GM23338 (cell line): Measurements from ENCODE around the gene GPR156. TPM values are rescaled to one million over a fixed set of nuclear protein-coding genes. Genes with fewer than 3 reads are reported as not detected.

Experiments used
- ATAC-seq: fragments of 200-7000 bp; cut with Tn5 transposase; 3 replicates; pipeline ENCODE4 v1.9.1; 2020
- DNase-seq: peaks from one replicate; pipeline ENCODE4 v3.0.0-alpha.2; 2015; ENCODE audit warnings: low spot score
- H2AFZ ChIP-seq: fragments of 200-600 bp; sonication (generic); 2 replicates; pipeline ENCODE4 v1.8.0; 2016; ENCODE audit warnings: antibody characterized with exemption, mild to moderate bottlenecking, moderate library complexity
- H3F3A ChIP-seq: fragments of 200-600 bp; sonication (generic); replicated peaks from 2 replicates; pipeline ENCODE4 v1.8.0; 2017; ENCODE audit warnings: antibody characterized with exemption, mixed run types, low read depth
- H3K27ac ChIP-seq: fragments of 200-600 bp; sonication (generic); 2 replicates; pipeline ENCODE4 v1.6.1; 2016; ENCODE audit warnings: low read depth
- H3K27me3 ChIP-seq: fragments of 200-600 bp; sonication (generic); 2 replicates; pipeline ENCODE4 v1.8.0; 2016; ENCODE audit warnings: mild to moderate bottlenecking, mixed run types, moderate library complexity; ENCODE audit not compliant: insufficient read depth
- H3K36me3 ChIP-seq: fragments of 200-600 bp; sonication (generic); 2 replicates; pipeline ENCODE4 v1.8.0; 2016; ENCODE audit warnings: mild to moderate bottlenecking; ENCODE audit not compliant: insufficient read depth
- H3K4me1 ChIP-seq: fragments of 200-600 bp; sonication (generic); 2 replicates; pipeline ENCODE4 v1.8.0; 2016; ENCODE audit warnings: mild to moderate bottlenecking, moderate library complexity; ENCODE audit not compliant: insufficient read depth
- H3K4me2 ChIP-seq: fragments of 200-600 bp; sonication (generic); 2 replicates; pipeline ENCODE4 v1.7.1; 2017; ENCODE audit warnings: mixed run types
- H3K4me3 ChIP-seq: fragments of 200-600 bp; sonication (generic); 2 replicates; pipeline ENCODE4 v1.6.1; 2016; ENCODE audit warnings: mixed run types
- H3K79me2 ChIP-seq: fragments of 200-600 bp; sonication (generic); replicated peaks from 2 replicates; pipeline ENCODE4 v1.8.0; 2017; ENCODE audit warnings: mild to moderate bottlenecking; ENCODE audit not compliant: insufficient read depth
- H3K9me2 ChIP-seq: fragments of 200-600 bp; sonication (generic); 2 replicates; pipeline ENCODE4 v1.8.0; 2017; ENCODE audit not compliant: insufficient read depth
- H4K20me1 ChIP-seq: fragments of 200-600 bp; sonication (generic); replicated peaks from 2 replicates; pipeline ENCODE4 v1.8.0; 2017; ENCODE audit warnings: mild to moderate bottlenecking; ENCODE audit not compliant: insufficient read depth
- H3K27ac Mint-ChIP-seq: 2 replicates; pipeline ENCODE4 v1.8.0; 2020; ENCODE audit warnings: inconsistent platforms, mild to moderate bottlenecking, moderate library complexity, mixed read lengths
- H3K27me3 Mint-ChIP-seq: 3 replicates; pipeline ENCODE4 v1.8.0; 2022; ENCODE audit warnings: low read depth, mild to moderate bottlenecking, moderate library complexity, mixed read lengths, inconsistent platforms; ENCODE audit not compliant: insufficient read depth, poor library complexity
- H3K36me3 Mint-ChIP-seq: 3 replicates; pipeline ENCODE4 v1.8.0; 2021; ENCODE audit warnings: low read depth, mild to moderate bottlenecking, inconsistent platforms, moderate library complexity, mixed read lengths
- H3K4me1 Mint-ChIP-seq: 3 replicates; pipeline ENCODE4 v1.8.0; 2020; ENCODE audit warnings: mild to moderate bottlenecking, inconsistent platforms, mixed read lengths
- H3K4me3 Mint-ChIP-seq: 3 replicates; pipeline ENCODE4 v1.8.0; 2021; ENCODE audit warnings: moderate library complexity, mild to moderate bottlenecking, inconsistent platforms, mixed read lengths
- H3K9me3 Mint-ChIP-seq: 3 replicates; pipeline ENCODE4 v1.8.0; 2020; ENCODE audit warnings: moderate library complexity, mild to moderate bottlenecking, inconsistent platforms, mixed read lengths
- ETS1 ChIP-seq: IDR thresholded peaks from 2 replicates; pipeline ENCODE4 v1.6.1; 2016; ENCODE audit warnings: antibody characterized with exemption
- EZH2 ChIP-seq: fragments of 200-600 bp; sonication (generic); IDR thresholded peaks from one replicate; pipeline ENCODE4 v1.8.0; 2017; ENCODE audit warnings: antibody characterized with exemption, mild to moderate bottlenecking, low read depth; ENCODE audit not compliant: unreplicated experiment
- EZH2phosphoT487 ChIP-seq: fragments of 200-600 bp; sonication (generic); IDR thresholded peaks from one replicate; pipeline ENCODE4 v1.8.1; 2018; ENCODE audit warnings: antibody characterized with exemption; ENCODE audit not compliant: unreplicated experiment
- JUNB ChIP-seq: IDR thresholded peaks from one replicate; pipeline ENCODE4 v1.6.1; 2016; ENCODE audit warnings: antibody characterized with exemption; ENCODE audit not compliant: unreplicated experiment
- NANOG ChIP-seq: IDR thresholded peaks from 2 replicates; pipeline ENCODE4 v1.6.1; 2016; ENCODE audit warnings: antibody characterized with exemption, borderline replicate concordance
- REST ChIP-seq: IDR thresholded peaks from one replicate; pipeline ENCODE4 v1.6.1; 2018; ENCODE audit warnings: antibody characterized with exemption; ENCODE audit not compliant: unreplicated experiment
- STAT1 ChIP-seq: IDR thresholded peaks from one replicate; pipeline ENCODE4 v1.6.1; 2016; ENCODE audit warnings: antibody characterized with exemption; ENCODE audit not compliant: unreplicated experiment
- ZNF114 ChIP-seq: fragments of 250-450 bp; sonication (Bioruptor Pico); IDR thresholded peaks from 2 replicates; pipeline ENCODE4 v1.5.0; 2020; ENCODE audit warnings: mild to moderate bottlenecking, moderate library complexity
- ZNF331 ChIP-seq: fragments of 250-450 bp; sonication (Bioruptor Pico); IDR thresholded peaks from 2 replicates; pipeline ENCODE4 v1.5.0; 2020; ENCODE audit warnings: low read depth, mild to moderate bottlenecking, moderate library complexity
- polyA plus RNA-seq: library from polyadenylated mRNA; unstranded; fragments of >200 nt; fragmentation: Nextera tagmentation; extraction: Ambion mirVana; gene quantifications from 2 replicates; pipeline ENCODE4 v1.2.1, GENCODE V29; 2016
- total RNA-seq: library from RNA; depleted of rRNA; stranded (reverse); fragments of >200 nt; shearing (Covaris generic); gene quantifications from 2 replicates; pipeline ENCODE4 v1.2.3, GENCODE V29; 2014

GPR156 gene
- total and polyA plus RNA-seq, 2 experiments from 2014 or later, result 0.50 to 2.5 TPM

- no peak for TF ChIP-seq NANOG
Measured at GRCh38 chr3:120129051-120129450, 156.0 kb downstream of the GPR156 start (continued).

- Histone ChIP-seq H3F3A (no peaks in the 10 kb centered on the region), H3K4me3 (no peak overlapping the region), H2AFZ (no peak overlapping the region), H3K4me1 (0 out of 2 replicates have a peak, but pooled peaks cover 4% of the 10 kb centered on the region), H4K20me1 (no peaks in the 10 kb centered on the region), H3K9me2 (0 out of 2 replicates have a peak, but pooled peaks cover 3% of the 10 kb centered on the region), H3K36me3 (no peaks in the 10 kb centered on the region), H3K79me2 (no peaks in the 10 kb centered on the region), H3K27ac (no peak overlapping the region), H3K27me3 (no peaks in the 10 kb centered on the region), H3K4me2 (no peak overlapping the region)
- no peak for DNase-seq
- no peak for TF ChIP-seq REST
- no peak for TF ChIP-seq ZNF114 (CRISPR knock-in tag)
- TF ChIP-seq EZH2phosphoT487, result no peak
- no peak for TF ChIP-seq ETS1
- no peak for TF ChIP-seq EZH2
- TF ChIP-seq NANOG, result no peak
- no peak for TF ChIP-seq JUNB
- no peak for TF ChIP-seq ZNF331 (CRISPR knock-in tag)
- Mint-ChIP-seq H3K36me3 (no peaks in the 10 kb centered on the region), H3K9me3 (no peaks in the 10 kb centered on the region), H3K27me3 (peaks cover 1% of the 10 kb centered on the region), H3K4me1 (peaks cover 13% of the 10 kb centered on the region; the same call in 2 of the 3 replicates), H3K27ac (no peak overlapping the region), H3K4me3 (no peak overlapping the region)
- no peak for ATAC-seq
Measured at GRCh38 chr3:120125992-120126391, 159.0 kb downstream of the GPR156 start.

GRCh38 chr3:120119846-120120510 lies 165.0 kb downstream of the GPR156 start:
- ATAC-seq (no peak), DNase-seq (no peak)
- H3F3A ChIP-seq, result no peaks in the 10 kb centered on the region
- no peak overlapping the region for H3K4me3 Mint-ChIP-seq
- no peak overlapping the region for H3K27ac ChIP-seq
- H3K36me3 Mint-ChIP-seq, result peaks cover 5% of the 10 kb centered on the region; the same call in 2 of the 3 replicates
- H3K9me3 Mint-ChIP-seq, result peaks cover 10% of the 10 kb centered on the region
- 0 out of 2 replicates have a peak, but pooled peaks cover 3% of the 10 kb centered on the region for H3K9me2 ChIP-seq
- H3K4me1 Mint-ChIP-seq, result no peaks in the 10 kb centered on the region
- no peaks in the 10 kb centered on the region for H4K20me1 ChIP-seq
- no peak overlapping the region for H3K27ac Mint-ChIP-seq
- H3K79me2 ChIP-seq, result no peaks in the 10 kb centered on the region
- no peak overlapping the region for H2AFZ ChIP-seq
- H3K36me3 ChIP-seq, result no peaks in the 10 kb centered on the region
- no peak overlapping the region for H3K4me3 ChIP-seq
- H3K4me2 ChIP-seq, result no peak overlapping the region
- H3K27me3 Mint-ChIP-seq, result peaks cover 1% of the 10 kb centered on the region
- no peaks in the 10 kb centered on the region for H3K27me3 ChIP-seq
- no peaks in the 10 kb centered on the region for H3K4me1 ChIP-seq
- TF ChIP-seq STAT1 (no peak), EZH2 (no peak), JUNB (no peak)
